CD14-positive monocyte (primary cell): ENCODE measurements around the gene KRTAP1-3. TPM values are rescaled to one million over a fixed set of nuclear protein-coding genes. Genes with fewer than 3 reads are reported as not detected.
"Not testable (repeated sequence)": the region's sequence is repeated elsewhere in the genome, so short reads cannot be mapped to it uniquely, and the experiment has no call there.

ENCODE experiments used
- DNase-seq, 3 donors: peaks; one replicate each; pipeline ENCODE4 v3.0.0-alpha.2; 2011 to 2022
- H2AFZ ChIP-seq: 2 replicates; pipeline ENCODE4 v1.6.0; 2012; ENCODE audit warnings: mild to moderate bottlenecking, low read depth, low read length, inconsistent platforms; ENCODE audit not compliant: insufficient read depth, poor library complexity, severe bottlenecking
- H3K27ac ChIP-seq, 2 donors: 1 replicate in 1 of 2; 2 replicates in 1 of 2; pipeline ENCODE4 v1.5.1; 2012 to 2013; ENCODE audit warnings: low read length in 2 of 2, control low read depth in 1 of 2, inconsistent platforms in 1 of 2, low read depth in 1 of 2, mild to moderate bottlenecking in 1 of 2
- H3K27me3 ChIP-seq, 2 donors: one replicate each; pipeline versions ENCODE4 v1.6.0 to v1.6.1; 2011 to 2013; ENCODE audit warnings: low read length in 2 of 2; ENCODE audit not compliant: control insufficient read depth in 2 of 2, insufficient read depth in 2 of 2
- H3K36me3 ChIP-seq, 2 donors: replicated peaks in 1 of 2; 1 replicate in 1 of 2; 2 replicates in 1 of 2; pipeline versions ENCODE4 v1.5.1 to v1.6.1; 2012 to 2013; ENCODE audit warnings: low read length in 2 of 2, control low read depth in 1 of 2, inconsistent platforms in 1 of 2, mild to moderate bottlenecking in 1 of 2; ENCODE audit not compliant: insufficient read depth in 2 of 2, control insufficient read depth in 1 of 2
- H3K4me1 ChIP-seq, 2 donors: 1 replicate in 1 of 2; 2 replicates in 1 of 2; pipeline versions ENCODE4 v1.5.1 to v1.6.1; 2012 to 2013; ENCODE audit warnings: low read length in 2 of 2, control low read depth in 1 of 2, inconsistent platforms in 1 of 2, mild to moderate bottlenecking in 1 of 2, moderate library complexity in 1 of 2; ENCODE audit not compliant: insufficient read depth in 2 of 2, control insufficient read depth in 1 of 2
- H3K4me2 ChIP-seq: replicated peaks from 2 replicates; pipeline ENCODE3; 2012; ENCODE audit warnings: low read length, moderate library complexity, mild to moderate bottlenecking; ENCODE audit not compliant: poor library complexity, severe bottlenecking; ENCODE audit errors: extremely low read depth
- H3K4me3 ChIP-seq, 3 experiments: fragments of 200-600 bp in 1 of 3; sonication (generic) in 1 of 3; replicated peaks in 1 of 3; 1 replicate in 2 of 3; 2 replicates in 1 of 3; pipeline ENCODE4 v1.5.1; 2011 to 2013; ENCODE audit warnings: low read length in 3 of 3, mild to moderate bottlenecking in 3 of 3, control low read depth in 2 of 3, low read depth in 2 of 3, inconsistent platforms in 1 of 3, moderate library complexity in 1 of 3
- H3K79me2 ChIP-seq: 2 replicates; pipeline ENCODE4 v1.6.0; 2012; ENCODE audit warnings: mild to moderate bottlenecking, control low read depth, inconsistent platforms, low read length, moderate library complexity; ENCODE audit not compliant: insufficient read depth
- H3K9ac ChIP-seq: 2 replicates; pipeline ENCODE4 v1.6.0; 2017; ENCODE audit warnings: low read length, mild to moderate bottlenecking; ENCODE audit not compliant: insufficient read depth, poor library complexity, severe bottlenecking
- H3K9me3 ChIP-seq, 2 donors: replicated peaks in 1 of 2; 1 replicate in 1 of 2; 2 replicates in 1 of 2; pipeline versions ENCODE4 v1.5.1 to v1.6.1; 2012 to 2013; ENCODE audit warnings: low read length in 2 of 2, control low read depth in 1 of 2; ENCODE audit not compliant: control insufficient read depth in 1 of 2, insufficient read depth in 1 of 2
- H4K20me1 ChIP-seq: 2 replicates; pipeline ENCODE4 v1.6.0; 2012; ENCODE audit warnings: mild to moderate bottlenecking, low read length, control low read depth, moderate library complexity; ENCODE audit not compliant: insufficient read depth
- H3K27ac Mint-ChIP-seq, 7 donors: one replicate each; pipeline ENCODE4 v1.8.0; 2020; ENCODE audit warnings: mild to moderate bottlenecking in 7 of 7, mixed read lengths in 7 of 7, moderate library complexity in 6 of 7, inconsistent platforms in 2 of 7
- H3K27me3 Mint-ChIP-seq, 3 donors: one replicate each; pipeline ENCODE4 v1.8.0; 2021 to 2022; ENCODE audit warnings: low read depth in 3 of 3, mild to moderate bottlenecking in 3 of 3, mixed read lengths in 3 of 3, moderate library complexity in 3 of 3, inconsistent platforms in 1 of 3
- H3K36me3 Mint-ChIP-seq, 2 donors: one replicate each; pipeline ENCODE4 v1.8.0; 2020; ENCODE audit warnings: mixed read lengths in 2 of 2, inconsistent platforms in 1 of 2, mild to moderate bottlenecking in 1 of 2
- H3K4me1 Mint-ChIP-seq: one replicate; pipeline ENCODE4 v1.8.0; 2020; ENCODE audit warnings: mild to moderate bottlenecking, mixed read lengths
- H3K4me3 Mint-ChIP-seq, 2 donors: one replicate each; pipeline ENCODE4 v1.8.0; 2020; ENCODE audit warnings: mild to moderate bottlenecking in 2 of 2, mixed read lengths in 2 of 2, moderate library complexity in 1 of 2
- H3K9me3 Mint-ChIP-seq, 7 donors: one replicate each; pipeline ENCODE4 v1.8.0; 2020 to 2022; ENCODE audit warnings: mixed read lengths in 7 of 7, mild to moderate bottlenecking in 6 of 7, moderate library complexity in 6 of 7, inconsistent platforms in 2 of 7
- CTCF ChIP-seq: fragments of 200-600 bp; IDR thresholded peaks from one replicate; pipeline ENCODE4 v1.8.0; 2022; ENCODE audit warnings: antibody characterized with exemption, mild to moderate bottlenecking
- WGBS: methylation state at CpG from one replicate; pipeline ENCODE4 v1.1.5; 2013; ENCODE audit warnings: missing lambda C conversion rate; ENCODE audit not compliant: insufficient coverage; 5-methylcytosine and 5-hydroxymethylcytosine counted together
- intact Hi-C, 2 donors: fragments of 100-400 bp; cut with micrococcal nuclease; formaldehyde crosslinking; loops; one replicate each; pipeline versions ENCODE4 v1.15.0 to v1.15.1; 2023
- polyA plus RNA-seq, 3 donors: library from polyadenylated mRNA; depleted of rRNA in 1 of 3; unstranded in 2 of 3; stranded (reverse) in 1 of 3; fragments of 300-500 nt in 2 of 3; fragments of >200 nt in 1 of 3; fragmentation: Illumina TruSeq in 2 of 3; gene quantifications; 1 replicate in 2 of 3; 2 replicates in 1 of 3; pipeline ENCODE4 v1.2.3, GENCODE V29; 2012 to 2021

Gene KRTAP1-3
- polyA plus RNA-seq, 3 donors, result not detected

- Mint-ChIP-seq H3K4me3 (no peak overlapping the region), H3K4me1 (no peaks in the 10 kb centered on the region), H3K27ac (no peak overlapping the region), H3K27me3 (peaks cover 7 to 21% (median 12%) of the 10 kb centered on the region in 3 donors), H3K36me3 (no peaks in the 10 kb centered on the region), H3K9me3 (peaks cover 0 to 7% (median 2%) of the 10 kb centered on the region in 7 donors)
- peaks cover 4 to 5% of the 10 kb centered on the region in 2 donors for H3K27me3 ChIP-seq
- no peak for DNase-seq
- no peak overlapping the region for H3K4me3 ChIP-seq
- no peaks in the 10 kb centered on the region for H3K79me2 ChIP-seq
- H3K9me3 ChIP-seq, result no peaks in the 10 kb centered on the region
- TF ChIP-seq CTCF, result no peak
- H3K4me1 ChIP-seq, result no peaks in the 10 kb centered on the region
- no peak overlapping the region for H3K27ac ChIP-seq
- intact Hi-C loops, result no loop called here
- H3K4me2 ChIP-seq, result no peak overlapping the region
- no peak overlapping the region for H2AFZ ChIP-seq
- no peaks in the 10 kb centered on the region for H4K20me1 ChIP-seq
- WGBS, result no CpG with 5 or more reads among the region's 1 CpG
- H3K9ac ChIP-seq, result no peak overlapping the region
- H3K36me3 ChIP-seq, result no peaks in the 10 kb centered on the region
Observed at GRCh38 chr17:41042953-41043352, 8.3 kb upstream of the KRTAP1-3 start.

GRCh38 chr17:41040783-41041571 lies 6.3 kb upstream of the KRTAP1-3 start, which contains the start of gene KRTAP1-1:
TSS of gene KRTAP1-1 (minus strand) at chr17:41041450. CDS start at chr17:41041397, 53 bp downstream.
- H3K9me3 Mint-ChIP-seq, H3K4me1 ChIP-seq, intact Hi-C loops, H3K9ac ChIP-seq, H2AFZ ChIP-seq, H3K4me2 ChIP-seq, H3K27ac ChIP-seq, H3K4me3 Mint-ChIP-seq, H3K27me3 Mint-ChIP-seq, H3K9me3 ChIP-seq, DNase-seq, H3K79me2 ChIP-seq, H3K27me3 ChIP-seq, H3K4me1 Mint-ChIP-seq, H3K36me3 Mint-ChIP-seq, H4K20me1 ChIP-seq, H3K4me3 ChIP-seq, H3K36me3 ChIP-seq, H3K27ac Mint-ChIP-seq: not testable (repeated sequence)
- WGBS, result 94% methylated on average over 6 of the region's 14 CpGs
